ENCODE data around the gene MAGED4B. TPM values are rescaled to one million over a fixed set of nuclear protein-coding genes. Genes with fewer than 3 reads are reported as not detected.
"Not testable (repeated sequence)": the region's sequence is repeated elsewhere in the genome, so short reads cannot be mapped to it uniquely, and the experiment has no call there.

Gene MAGED4B
- 3.5 and 25.1 TPM in 2 replicates for total RNA-seq (2014; rRNA removed; shearing (Covaris generic))

GRCh38 chrX:52068666-52069640 lies at the start of gene MAGED4B:
Gene MAGED4B (minus strand): TSS chrX:52069183. CDS start chrX:52068172, 1,011 bp downstream.
- not testable (repeated sequence) for DNase-seq (ENCODE audit: low read depth)

DNA sequence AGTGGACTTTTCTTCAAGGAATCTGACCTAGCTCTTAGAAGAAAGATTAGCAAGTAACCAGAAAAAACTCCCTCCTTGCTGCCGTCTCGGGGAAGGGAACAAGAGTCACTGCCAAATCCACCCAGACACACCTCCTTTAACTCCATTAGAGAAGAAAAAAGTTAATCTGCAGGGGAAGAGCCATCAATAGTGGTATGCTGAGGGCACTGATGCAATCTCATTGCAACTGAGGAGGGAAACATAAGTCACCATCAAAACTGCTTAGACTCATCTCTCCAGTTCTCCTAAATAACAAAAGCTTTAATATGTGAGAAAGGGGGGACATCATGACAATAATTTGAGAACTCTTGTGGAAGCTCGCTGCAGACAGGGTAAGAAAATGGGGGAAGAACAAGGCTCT lies 49.3 kb upstream of the MAGED4B start:
- no peak for DNase-seq (ENCODE audit: low read depth)

DNA sequence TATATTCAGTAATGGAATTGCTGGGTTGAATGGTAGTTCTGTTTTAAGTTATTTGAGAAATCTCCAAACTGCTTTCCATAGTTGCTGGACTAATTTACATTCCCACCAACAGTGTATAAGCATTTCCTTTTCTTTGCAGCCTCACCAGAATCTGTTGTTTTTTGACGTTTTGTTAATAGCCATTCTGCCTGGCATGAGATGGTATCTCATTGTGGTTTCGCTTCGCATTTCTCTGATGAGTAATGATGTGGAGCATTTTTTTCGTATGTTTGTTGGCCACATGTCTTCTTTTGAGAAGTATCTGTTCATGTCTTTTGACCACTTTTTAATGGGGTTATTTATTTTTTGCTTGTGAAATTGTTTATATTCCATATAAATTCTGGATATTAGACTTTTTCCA lies 13.6 kb upstream of the MAGED4B start:
- DNase-seq (ENCODE audit: low read depth) = peak; percentile 32

GRCh38 chrX:52078131-52078530 lies 9.1 kb upstream of the MAGED4B start:
- no peak for DNase-seq (ENCODE audit: low read depth)

DNA sequence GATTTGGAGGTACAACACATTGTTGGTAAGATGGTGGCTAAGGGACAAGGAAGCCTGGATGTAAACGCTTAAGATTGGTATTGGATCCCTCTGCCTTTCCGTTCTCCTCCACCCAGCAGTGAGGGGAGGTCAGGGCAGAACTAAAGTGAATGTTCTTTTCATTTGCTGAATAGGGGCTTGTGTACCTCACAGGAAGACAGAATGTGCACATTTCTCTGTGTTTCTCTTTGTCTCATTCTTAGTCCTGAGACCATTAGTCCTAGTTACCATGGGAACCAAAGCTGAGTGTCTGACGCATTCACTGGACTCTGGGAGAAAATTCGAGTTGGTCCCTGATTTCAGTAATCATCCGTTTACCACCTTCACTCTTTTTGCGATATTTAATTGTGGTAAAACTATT lies 26.7 kb downstream of the MAGED4B start:
- DNase-seq (ENCODE audit: low read depth) = not testable (repeated sequence)

DNA sequence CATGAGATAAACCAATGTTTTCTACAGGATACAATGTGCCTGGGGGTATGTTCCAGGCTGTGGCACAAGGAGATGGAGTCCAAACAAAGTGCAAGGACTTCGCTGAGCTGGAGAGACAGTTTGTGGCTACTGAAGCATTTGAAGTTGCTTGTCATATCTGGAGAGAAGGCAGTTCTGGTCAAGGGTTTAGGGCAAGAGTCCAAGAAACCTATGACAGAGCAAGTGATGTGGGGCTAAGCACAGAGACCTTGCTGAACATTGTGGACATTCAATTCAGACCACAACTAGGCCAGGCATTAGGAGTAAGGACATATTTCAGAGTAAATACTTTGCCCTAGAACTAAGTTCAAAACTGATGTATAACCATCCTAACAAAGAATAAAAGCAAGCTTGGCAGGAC lies 34.8 kb downstream of the MAGED4B start:
- DNase-seq (ENCODE audit: low read depth) = no peak

- DNase-seq (ENCODE audit: low read depth) = no peak
Measured at GRCh38 chrX:52031371-52031770, 37.6 kb downstream of the MAGED4B start.

DNA sequence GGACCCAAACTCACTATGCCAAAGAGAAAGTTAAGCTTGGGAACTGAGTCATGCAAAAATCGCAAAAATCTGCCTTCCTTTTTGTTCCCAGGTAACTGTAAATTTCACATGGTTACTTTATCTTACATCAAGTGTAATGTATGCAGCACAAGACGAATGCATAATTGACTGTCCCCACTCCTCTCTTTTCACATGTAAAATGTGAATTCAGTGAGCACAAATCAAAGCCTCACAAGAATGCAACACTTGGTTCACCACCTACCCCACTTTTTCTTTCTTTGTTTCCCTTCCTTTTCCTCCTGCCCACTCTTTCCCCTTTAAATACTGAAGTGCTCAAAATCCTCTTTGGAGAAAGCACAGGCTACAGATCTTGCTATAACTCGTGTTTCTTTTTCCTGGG lies 53.2 kb downstream of the MAGED4B start:
- no peak for DNase-seq (ENCODE audit: low read depth)

Other genes starting within 250 kb of the MAGED4B start
- gene MAGED1, start 175.6 kb downstream of the MAGED4B start, total RNA-seq (2014; rRNA removed; shearing (Covaris generic)) = 105 and 110 TPM in 2 replicates
- 25.5 and 42.3 TPM in 2 replicates for gene MAGED4, start 115.7 kb upstream of the MAGED4B start, total RNA-seq (2014; rRNA removed; shearing (Covaris generic))